Spleen (tissue), 7 donors: ENCODE data around the gene FGD5.

Experiments
- CTCF ChIP-seq, 11 experiments: fragments of 200-600 bp in 7 of 11; fragments of 450-650 bp in 4 of 11; sonication (generic) in 4 of 11; IDR thresholded peaks in 8 of 11; conservative IDR thresholded peaks in 3 of 11; 1 replicate in 7 of 11; 2 replicates in 4 of 11; pipeline versions ENCODE4 v1.4.0 to v1.8.0; 2016 to 2021; ENCODE audit warnings: antibody characterized with exemption in 11 of 11, inconsistent platforms in 4 of 11, mild to moderate bottlenecking in 1 of 11
- POLR2A ChIP-seq, 3 donors: fragments of 450-650 bp; IDR thresholded peaks; one replicate each; pipeline ENCODE4 v1.5.1; 2017; ENCODE audit warnings: antibody characterized with exemption in 3 of 3, mild to moderate bottlenecking in 1 of 3
- donor health status: DM: no; HTN: no; CAD: no; lungs with moderate emphysema.
- donor health status: DM: no; HTN: no; CAD: no.
- donor health status: DM: no; HTN: no; CAD: no.

GRCh38 chr3:14792691-14793121, 26.1 kb upstream of the FGD5 start:
- TF ChIP-seq CTCF (IDR thresholded peaks at IDR 0.05 in 8 of 11, conservative IDR thresholded peaks at IDR 0.05 in 3 of 11) (no peak), POLR2A (IDR thresholded peaks at IDR 0.05) (no peak)
